AG09309 (cell line): ENCODE data around the gene SPNS2.

ENCODE experiments used
- DNase-seq: peaks from one replicate; pipeline ENCODE4 v3.0.0-alpha.2; 2010; ENCODE audit warnings: low read depth
- H3K4me3 ChIP-seq: 2 replicates; pipeline ENCODE4 v1.5.1; 2011; ENCODE audit warnings: mild to moderate bottlenecking, low read depth, low read length, moderate library complexity; ENCODE audit not compliant: control insufficient read depth
- TF ChIP-seq, protein P1 (sequence below): IDR thresholded peaks from 2 replicates; pipeline ENCODE4 v1.5.1; 2011; ENCODE audit warnings: mild to moderate bottlenecking, low read depth, low read length, inconsistent platforms; ENCODE audit not compliant: insufficient read depth, control insufficient read depth; ENCODE audit errors: missing control alignments

SPNS2 gene

GRCh38 chr17:4497101-4497824 is 1.4 kb upstream of the SPNS2 start:
- no peak for DNase-seq
- TF ChIP-seq, protein P1, sequence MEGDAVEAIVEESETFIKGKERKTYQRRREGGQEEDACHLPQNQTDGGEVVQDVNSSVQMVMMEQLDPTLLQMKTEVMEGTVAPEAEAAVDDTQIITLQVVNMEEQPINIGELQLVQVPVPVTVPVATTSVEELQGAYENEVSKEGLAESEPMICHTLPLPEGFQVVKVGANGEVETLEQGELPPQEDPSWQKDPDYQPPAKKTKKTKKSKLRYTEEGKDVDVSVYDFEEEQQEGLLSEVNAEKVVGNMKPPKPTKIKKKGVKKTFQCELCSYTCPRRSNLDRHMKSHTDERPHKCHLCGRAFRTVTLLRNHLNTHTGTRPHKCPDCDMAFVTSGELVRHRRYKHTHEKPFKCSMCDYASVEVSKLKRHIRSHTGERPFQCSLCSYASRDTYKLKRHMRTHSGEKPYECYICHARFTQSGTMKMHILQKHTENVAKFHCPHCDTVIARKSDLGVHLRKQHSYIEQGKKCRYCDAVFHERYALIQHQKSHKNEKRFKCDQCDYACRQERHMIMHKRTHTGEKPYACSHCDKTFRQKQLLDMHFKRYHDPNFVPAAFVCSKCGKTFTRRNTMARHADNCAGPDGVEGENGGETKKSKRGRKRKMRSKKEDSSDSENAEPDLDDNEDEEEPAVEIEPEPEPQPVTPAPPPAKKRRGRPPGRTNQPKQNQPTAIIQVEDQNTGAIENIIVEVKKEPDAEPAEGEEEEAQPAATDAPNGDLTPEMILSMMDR, result no peak
- no peak overlapping the region for H3K4me3 ChIP-seq

DNA sequence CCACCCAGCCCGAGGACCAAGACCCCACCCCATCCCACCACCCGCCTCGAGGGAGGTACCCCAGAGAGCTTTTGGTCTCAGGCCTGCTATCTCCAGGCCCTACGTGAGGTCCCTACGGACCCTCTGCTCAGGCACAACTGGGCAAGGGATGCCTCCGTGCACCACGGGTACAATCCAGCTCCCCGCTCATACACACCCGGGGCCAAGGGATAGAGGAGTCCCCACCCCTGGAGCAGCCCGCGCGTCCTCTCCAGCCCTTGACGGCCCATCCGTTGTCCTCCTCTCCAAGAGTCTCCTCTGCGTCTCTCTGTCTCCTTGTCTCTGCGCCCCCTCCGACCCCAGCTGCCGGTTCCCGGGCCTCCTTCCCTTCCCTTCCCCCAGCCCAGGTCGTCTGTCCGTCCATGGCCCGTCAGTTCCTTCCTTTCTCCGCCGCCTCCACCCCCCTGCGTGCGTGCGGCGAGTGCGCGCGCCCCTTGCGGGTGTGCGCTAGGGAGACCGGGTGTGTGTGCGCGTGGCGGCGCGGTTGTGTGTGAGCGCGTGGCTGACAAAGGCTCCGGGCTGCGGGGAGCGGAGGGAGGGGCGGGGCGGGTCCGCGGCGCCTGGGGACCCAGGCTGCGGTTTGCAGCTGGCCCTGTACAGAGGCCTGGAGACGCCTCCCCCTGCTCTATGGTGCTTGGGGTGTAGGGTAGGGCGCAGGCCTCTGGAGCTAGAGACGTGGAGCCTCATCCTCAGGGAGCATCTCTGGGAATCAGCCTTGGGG is 930 bp downstream of the SPNS2 start:
- no peak for DNase-seq
- H3K4me3 ChIP-seq, result no peak overlapping the region
- TF ChIP-seq, protein P1, result no peak

DNA sequence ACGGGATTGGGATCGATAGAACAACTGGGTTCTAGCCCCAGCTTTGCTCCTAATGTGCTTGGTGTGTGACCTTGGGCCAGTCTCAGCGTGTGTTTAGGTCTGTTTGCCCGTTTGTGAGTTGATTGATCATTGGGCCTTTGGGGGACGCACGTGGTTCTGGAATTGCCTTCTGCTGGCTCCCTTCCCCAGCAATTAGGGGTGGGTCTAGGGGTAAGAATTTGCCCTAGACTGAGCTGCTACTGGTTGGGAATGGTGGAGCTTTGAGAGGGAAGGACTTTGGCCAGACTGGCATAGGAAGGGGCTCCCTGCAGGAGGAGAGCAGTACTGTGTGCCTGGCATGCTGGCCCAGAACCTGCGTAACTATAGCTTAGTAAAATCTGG is 1.5 kb downstream of the SPNS2 start:
- H3K4me3 ChIP-seq, result no peak overlapping the region
- DNase-seq, result no peak
- TF ChIP-seq, protein P1, result no peak

DNA sequence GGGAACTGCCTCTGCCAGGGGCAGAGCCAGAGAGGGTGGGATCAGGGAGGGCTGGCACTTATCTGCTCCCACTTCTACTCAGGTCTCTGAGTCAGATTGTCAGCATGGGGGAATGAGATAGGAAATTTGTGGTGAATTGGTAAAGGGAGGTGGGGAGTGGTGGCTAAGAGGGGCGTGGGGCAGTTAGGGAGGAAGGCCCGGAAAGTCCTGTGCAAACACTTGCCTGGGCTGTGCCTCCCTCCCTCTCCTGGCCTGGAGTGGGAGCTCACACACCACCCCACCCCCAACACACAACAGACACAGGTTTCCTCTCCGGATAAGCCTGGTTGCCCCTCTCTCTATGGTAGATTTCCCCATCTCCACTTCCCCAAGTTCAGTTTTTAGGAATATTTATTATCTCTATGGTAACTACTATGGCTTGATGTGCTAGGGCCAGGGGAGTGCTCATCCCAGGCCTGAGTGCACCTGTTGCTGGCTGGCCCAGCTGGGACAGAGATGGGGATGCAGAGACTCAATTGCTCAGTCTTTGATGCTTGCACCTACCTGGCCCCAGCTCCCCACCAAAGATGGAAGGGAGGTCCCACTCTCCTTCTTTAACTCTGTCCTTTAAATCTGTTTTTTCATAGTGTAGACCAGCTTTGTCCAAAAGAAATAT is 2.7 kb downstream of the SPNS2 start:
- no peak for DNase-seq
- H3K4me3 ChIP-seq, result no peak overlapping the region
- TF ChIP-seq, protein P1, result no peak

GRCh38 chr17:4502466-4503154 is 3.9 kb downstream of the SPNS2 start:
- no peak overlapping the region for H3K4me3 ChIP-seq
- TF ChIP-seq, protein P1, result no peak
- no peak for DNase-seq

- TF ChIP-seq, protein P1, result no peak
- DNase-seq, result no peak
- no peak overlapping the region for H3K4me3 ChIP-seq
Observed at GRCh38 chr17:4503283-4504025, 4.8 kb downstream of the SPNS2 start.
